ENCODE measurements around the gene MYH11.
A peak's percentile ranks its signal among the peaks of the same experiment; 100 is the strongest.

The MYH11 gene

GRCh38 chr16:15775209-15775608 is 81.6 kb downstream of the MYH11 start:
- peak; percentile 18 for DNase-seq

GRCh38 chr16:15773968-15774367 is 82.9 kb downstream of the MYH11 start:
- no peak for DNase-seq

GRCh38 chr16:15772579-15773293 is 84.1 kb downstream of the MYH11 start:
- DNase-seq = no peak

GRCh38 chr16:15771694-15772093 is 85.1 kb downstream of the MYH11 start:
- DNase-seq = no peak

- peak; percentile 37 for DNase-seq
Measured at GRCh38 chr16:15770512-15770911, 86.3 kb downstream of the MYH11 start.

- no peak for DNase-seq
Measured at GRCh38 chr16:15770107-15770506, 86.7 kb downstream of the MYH11 start.

GRCh38 chr16:15769239-15769638 is 87.6 kb downstream of the MYH11 start:
- no peak for DNase-seq

GRCh38 chr16:15768201-15768600 is 88.6 kb downstream of the MYH11 start:
- no peak for DNase-seq

- DNase-seq = no peak
Measured at GRCh38 chr16:15766918-15767317, 89.9 kb downstream of the MYH11 start.

GRCh38 chr16:15765880-15766279 is 90.9 kb downstream of the MYH11 start:
- peak; percentile 41 for DNase-seq

- DNase-seq = no peak
Measured at GRCh38 chr16:15765116-15765515, 91.7 kb downstream of the MYH11 start.

GRCh38 chr16:15764112-15764511 is 92.7 kb downstream of the MYH11 start:
- DNase-seq = no peak

GRCh38 chr16:15760129-15760528 is 96.7 kb downstream of the MYH11 start:
- no peak for DNase-seq

- DNase-seq = no peak
Measured at GRCh38 chr16:15759070-15759469, 97.8 kb downstream of the MYH11 start.

GRCh38 chr16:15757630-15758251 is 99.1 kb downstream of the MYH11 start:
- no peak for DNase-seq

GRCh38 chr16:15757077-15757386 is 99.8 kb downstream of the MYH11 start:
- DNase-seq = no peak

GRCh38 chr16:15754821-15755534 is 101.8 kb downstream of the MYH11 start:
- no peak for DNase-seq

- no peak for DNase-seq
Measured at GRCh38 chr16:15752717-15753488, 103.9 kb downstream of the MYH11 start.

- no peak for DNase-seq
Measured at GRCh38 chr16:15751940-15752339, 104.9 kb downstream of the MYH11 start.

- no peak for DNase-seq
Measured at GRCh38 chr16:15749985-15750384, 106.8 kb downstream of the MYH11 start.

GRCh38 chr16:15749371-15749770 is 107.5 kb downstream of the MYH11 start:
- no peak for DNase-seq

- DNase-seq = no peak
Measured at GRCh38 chr16:15748654-15749053, 108.2 kb downstream of the MYH11 start.

- no peak for DNase-seq
Measured at GRCh38 chr16:15747937-15748336, 108.9 kb downstream of the MYH11 start.

- DNase-seq = no peak
Measured at GRCh38 chr16:15746332-15746731, 110.5 kb downstream of the MYH11 start.

Data from fibroblast of skin of right quadriceps (primary cell).